GM19240 (cell line): ENCODE data around the gene UNC13B.

ENCODE experiments used
- DNase-seq: peaks from one replicate; pipeline ENCODE4 v3.0.0; 2011; ENCODE audit warnings: low spot score; ENCODE audit not compliant: insufficient read length

The UNC13B gene

GRCh38 chr9:35423499-35423898 is 261.7 kb downstream of the UNC13B start:
- DNase-seq: no peak

GRCh38 chr9:35424356-35425352 is 262.8 kb downstream of the UNC13B start:
- no peak for DNase-seq

GRCh38 chr9:35426627-35427026 is 264.8 kb downstream of the UNC13B start:
- no peak for DNase-seq

- DNase-seq: no peak
Measured at GRCh38 chr9:35431467-35431866, 269.7 kb downstream of the UNC13B start.

- DNase-seq: no peak
Measured at GRCh38 chr9:35432076-35432475, 270.3 kb downstream of the UNC13B start.

- DNase-seq: no peak
Measured at GRCh38 chr9:35436933-35437332, 275.1 kb downstream of the UNC13B start.

GRCh38 chr9:35446012-35446411 is 284.2 kb downstream of the UNC13B start:
- DNase-seq: no peak

GRCh38 chr9:35448496-35448895 is 286.7 kb downstream of the UNC13B start:
- DNase-seq: no peak

- no peak for DNase-seq
Measured at GRCh38 chr9:35452481-35452880, 290.7 kb downstream of the UNC13B start.

- DNase-seq: no peak
Measured at GRCh38 chr9:35453786-35454185, 292.0 kb downstream of the UNC13B start.
